Glutamatergic neuron (in vitro differentiated cells): Measurements from ENCODE around the gene KCNK15. TPM values are rescaled to one million over a fixed set of nuclear protein-coding genes. Genes with fewer than 3 reads are reported as not detected.

Experiments used
- DNase-seq: peaks from one replicate; pipeline ENCODE4 v3.0.0; 2022
- H3K27ac Mint-ChIP-seq: one replicate; pipeline ENCODE4 v1.8.0; 2020; ENCODE audit warnings: mild to moderate bottlenecking, mixed read lengths, inconsistent platforms; ENCODE audit not compliant: unreplicated experiment
- H3K27me3 Mint-ChIP-seq: one replicate; pipeline ENCODE4 v1.8.0; 2020; ENCODE audit warnings: mild to moderate bottlenecking, moderate library complexity, mixed read lengths, inconsistent platforms; ENCODE audit not compliant: unreplicated experiment
- H3K36me3 Mint-ChIP-seq: one replicate; pipeline ENCODE4 v1.8.0; 2020; ENCODE audit warnings: mild to moderate bottlenecking, mixed read lengths, inconsistent platforms; ENCODE audit not compliant: unreplicated experiment
- H3K4me1 Mint-ChIP-seq: one replicate; pipeline ENCODE4 v1.8.0; 2020; ENCODE audit warnings: mild to moderate bottlenecking, low read depth, mixed read lengths, inconsistent platforms; ENCODE audit not compliant: unreplicated experiment
- H3K4me3 Mint-ChIP-seq: one replicate; pipeline ENCODE4 v1.8.0; 2020; ENCODE audit warnings: mild to moderate bottlenecking, mixed read lengths, inconsistent platforms; ENCODE audit not compliant: unreplicated experiment
- H3K9me3 Mint-ChIP-seq: one replicate; pipeline ENCODE4 v1.8.0; 2020; ENCODE audit warnings: mild to moderate bottlenecking, moderate library complexity, mixed read lengths, inconsistent platforms; ENCODE audit not compliant: unreplicated experiment
- CTCF ChIP-seq: fragments of 200-600 bp; sonication (generic); IDR thresholded peaks from one replicate; pipeline ENCODE4 v1.5.0; 2021; ENCODE audit not compliant: partially characterized antibody, unreplicated experiment
- total RNA-seq: library from RNA; stranded (reverse); fragmentation: NEBNext Ultra II Directional; extraction: Animal tissue kit (Norgen Biotek cat#: 25700); gene quantifications from one replicate; pipeline ENCODE4 v1.2.1, GENCODE V29; 2021; ENCODE audit not compliant: unreplicated experiment

The KCNK15 gene
- total RNA-seq, 1 donor from 2014 or later: 0.22 TPM

DNA sequence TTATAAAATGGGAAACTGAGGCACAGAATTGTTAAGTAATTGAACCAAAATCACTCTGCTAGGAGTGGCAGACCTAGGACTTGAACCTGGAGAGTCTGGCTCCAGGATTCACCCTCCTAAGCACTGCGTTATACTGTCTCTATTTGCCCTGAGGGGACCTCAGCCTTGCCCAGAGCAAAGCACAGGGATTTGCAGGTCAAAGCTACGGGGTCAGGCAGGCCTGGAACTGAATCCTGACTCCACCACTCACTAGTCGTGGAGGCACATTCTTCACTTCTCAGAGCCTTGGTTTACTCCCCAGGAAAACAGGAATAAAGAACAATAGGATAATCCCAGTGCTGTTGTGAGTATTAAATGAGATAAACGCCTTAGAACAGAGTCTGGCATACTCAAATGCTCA, 19.4 kb downstream of the KCNK15 start:
- Mint-ChIP-seq H3K36me3 (no peaks in the 10 kb centered on the region), H3K27me3 (peaks cover 4% of the 10 kb centered on the region), H3K4me3 (no peak overlapping the region), H3K4me1 (peaks cover 10% of the 10 kb centered on the region), H3K9me3 (peaks cover 6% of the 10 kb centered on the region), H3K27ac (no peak overlapping the region)
- TF ChIP-seq CTCF: no peak
- DNase-seq: no peak

DNA sequence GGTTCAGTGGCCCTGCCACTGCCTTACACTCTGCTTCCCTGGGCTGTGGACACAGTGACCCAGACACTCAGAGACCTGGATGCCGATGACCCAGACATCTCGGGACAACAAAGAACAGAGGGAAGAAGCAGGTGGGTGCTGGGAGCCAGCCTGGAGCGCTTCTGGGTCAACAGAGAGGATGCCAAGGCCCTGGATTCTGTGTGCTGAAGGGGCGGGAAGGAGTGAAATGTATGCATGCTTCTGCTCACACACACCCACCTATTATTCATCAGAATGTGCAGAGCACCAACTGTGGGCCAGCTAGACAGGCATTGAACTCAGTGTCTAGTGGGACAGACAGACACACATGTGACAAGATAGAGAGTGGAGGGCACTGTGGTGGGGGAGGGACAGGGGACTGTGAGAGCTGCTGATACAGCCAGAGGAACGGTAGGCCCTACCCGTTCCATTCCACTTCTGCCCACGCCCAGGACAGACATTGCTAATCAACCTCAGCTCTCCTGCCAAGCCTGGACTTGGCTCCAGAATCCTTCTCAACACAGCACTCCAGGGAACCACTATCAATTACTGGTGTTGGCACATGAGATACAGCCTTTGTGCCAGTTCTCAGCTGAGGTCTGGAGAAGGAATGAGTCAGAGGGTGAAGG, 20.2 kb downstream of the KCNK15 start:
- DNase-seq: no peak
- Mint-ChIP-seq H3K4me3 (no peak overlapping the region), H3K27me3 (peaks cover 6% of the 10 kb centered on the region)

GRCh38 chr20:44768256-44768655, 22.6 kb downstream of the KCNK15 start:
- no peak for TF ChIP-seq CTCF
- Mint-ChIP-seq H3K9me3 (peaks cover 10% of the 10 kb centered on the region), H3K4me3 (no peak overlapping the region), H3K27me3 (peaks cover 6% of the 10 kb centered on the region), H3K36me3 (no peaks in the 10 kb centered on the region), H3K4me1 (peaks cover 3% of the 10 kb centered on the region), H3K27ac (no peak overlapping the region)
- no peak for DNase-seq

More for the DNA sequence above, 20.2 kb downstream of the KCNK15 start:
- H3K27ac Mint-ChIP-seq: no peak overlapping the region
- peaks cover 6% of the 10 kb centered on the region for H3K9me3 Mint-ChIP-seq
- TF ChIP-seq CTCF: no peak
- H3K4me1 Mint-ChIP-seq: peaks cover 7% of the 10 kb centered on the region
- H3K36me3 Mint-ChIP-seq: no peaks in the 10 kb centered on the region

DNA sequence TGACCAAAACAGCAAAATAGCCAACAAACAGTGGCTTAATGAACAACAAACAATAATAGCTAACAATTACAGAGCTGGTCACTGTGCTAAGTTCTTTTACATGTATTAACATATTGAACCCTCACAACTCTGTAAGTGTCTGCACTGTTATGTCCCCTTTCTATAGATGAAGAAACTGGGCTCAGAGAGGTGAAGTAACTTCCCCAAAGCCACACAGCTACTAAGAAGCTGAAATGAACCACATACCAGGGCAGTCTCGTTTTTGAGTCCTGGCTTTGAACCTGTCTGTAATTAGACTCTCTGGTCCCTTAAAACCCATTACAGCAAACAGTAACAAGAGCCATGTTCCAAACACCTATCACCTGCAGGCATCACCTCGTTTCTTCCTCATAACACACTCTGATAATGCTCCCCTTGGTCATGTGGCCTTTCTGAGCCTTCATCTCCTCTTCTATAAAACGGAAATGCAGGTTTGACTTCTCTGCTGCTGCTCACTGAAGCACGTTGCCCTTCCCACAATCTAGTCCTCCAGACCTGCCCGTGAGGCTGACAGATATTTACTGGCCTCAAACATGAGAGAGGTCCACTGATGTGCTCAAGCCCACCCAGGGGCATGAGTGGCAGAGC, 23.3 kb downstream of the KCNK15 start:
- Mint-ChIP-seq H3K27ac (no peak overlapping the region), H3K36me3 (no peaks in the 10 kb centered on the region), H3K9me3 (peaks cover 7% of the 10 kb centered on the region), H3K27me3 (peaks cover 6% of the 10 kb centered on the region), H3K4me1 (peaks cover 3% of the 10 kb centered on the region), H3K4me3 (no peak overlapping the region)
- no peak for DNase-seq
- TF ChIP-seq CTCF: no peak

DNA sequence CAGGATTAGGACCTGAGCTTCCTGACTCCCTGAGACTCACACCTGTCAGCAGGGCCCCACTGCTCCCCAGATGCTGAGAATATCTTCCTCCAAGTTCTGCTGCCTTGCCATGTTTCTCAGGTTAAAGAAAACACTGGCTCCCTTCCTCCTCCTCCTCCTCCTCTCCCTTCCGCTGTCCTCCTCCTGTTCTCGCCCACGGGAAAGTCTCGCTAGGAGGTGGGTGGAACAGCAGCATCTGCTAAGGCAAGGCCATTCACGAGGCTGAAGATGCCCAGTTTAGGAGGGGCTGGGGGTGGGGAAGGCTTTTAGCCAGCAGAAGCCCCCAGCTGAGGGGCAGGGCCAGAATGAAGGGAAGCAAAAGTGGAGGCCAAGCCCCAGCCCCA, 23.8 kb downstream of the KCNK15 start:
- Mint-ChIP-seq H3K4me1 (peaks cover 3% of the 10 kb centered on the region), H3K9me3 (peaks cover 5% of the 10 kb centered on the region), H3K4me3 (no peak overlapping the region), H3K36me3 (no peaks in the 10 kb centered on the region), H3K27me3 (peaks cover 6% of the 10 kb centered on the region), H3K27ac (no peak overlapping the region)
- no peak for DNase-seq
- no peak for TF ChIP-seq CTCF
